LNCaP clone FGC (cell line): ENCODE data around the gene MYOM3.

Experiments used
- DNase-seq: peaks from one replicate; pipeline ENCODE4 v3.0.0-alpha.2; 2011; ENCODE audit warnings: low read depth
- H3K4me3 ChIP-seq: 2 replicates; pipeline ENCODE4 v1.5.1; 2011; ENCODE audit warnings: mild to moderate bottlenecking, low read depth, low read length, control low read depth
- CTCF ChIP-seq: IDR thresholded peaks from 2 replicates; pipeline ENCODE4 v1.5.1; 2012; ENCODE audit warnings: mild to moderate bottlenecking; ENCODE audit not compliant: control insufficient read depth, insufficient read depth; ENCODE audit errors: extremely low read depth

Gene MYOM3

GRCh38 chr1:24127134-24127800, 15.3 kb upstream of the MYOM3 start:
- DNase-seq = no peak
- no peak for TF ChIP-seq CTCF
- no peak overlapping the region for H3K4me3 ChIP-seq

- no peak for TF ChIP-seq CTCF
- DNase-seq = no peak
- H3K4me3 ChIP-seq = no peak overlapping the region
These were observed 14.7 kb upstream of the MYOM3 start for GRCh38 chr1:24126672-24127023.

GRCh38 chr1:24126018-24126671, 14.2 kb upstream of the MYOM3 start:
- no peak for TF ChIP-seq CTCF
- H3K4me3 ChIP-seq = no peak overlapping the region
- DNase-seq = no peak

GRCh38 chr1:24125456-24125855, 13.5 kb upstream of the MYOM3 start:
- no peak for DNase-seq
- no peak overlapping the region for H3K4me3 ChIP-seq
- no peak for TF ChIP-seq CTCF

GRCh38 chr1:24124980-24125379, 13.0 kb upstream of the MYOM3 start:
- no peak for DNase-seq
- no peak for TF ChIP-seq CTCF

GRCh38 chr1:24123611-24124010, 11.7 kb upstream of the MYOM3 start:
- no peak for TF ChIP-seq CTCF
- DNase-seq = no peak
- H3K4me3 ChIP-seq = no peak overlapping the region

More at GRCh38 chr1:24124980-24125379, 13.0 kb upstream of the MYOM3 start:
- H3K4me3 ChIP-seq = no peak overlapping the region

GRCh38 chr1:24122776-24123175, 10.8 kb upstream of the MYOM3 start:
- H3K4me3 ChIP-seq = no peak overlapping the region
- DNase-seq = no peak
- TF ChIP-seq CTCF = no peak
